SU-DHL-6 (cell line): Measurements from ENCODE around the gene CCNL2.

Experiments used
- EZH2phosphoT487 ChIP-seq: fragments of 200-600 bp; sonication (generic), shearing (Covaris generic); conservative IDR thresholded peaks from 2 replicates; pipeline ENCODE4 v1.6.1; 2018; ENCODE audit warnings: mild to moderate bottlenecking, antibody characterized with exemption, low read length, moderate library complexity, mixed read lengths
- TF ChIP-seq, protein P1 (sequence below): fragments of 200-600 bp; sonication (generic); IDR thresholded peaks from one replicate; pipeline ENCODE4 v1.5.1; 2017; ENCODE audit warnings: antibody characterized with exemption, mild to moderate bottlenecking, low read length, moderate library complexity; ENCODE audit not compliant: insufficient read depth, poor library complexity, severe bottlenecking

DNA sequence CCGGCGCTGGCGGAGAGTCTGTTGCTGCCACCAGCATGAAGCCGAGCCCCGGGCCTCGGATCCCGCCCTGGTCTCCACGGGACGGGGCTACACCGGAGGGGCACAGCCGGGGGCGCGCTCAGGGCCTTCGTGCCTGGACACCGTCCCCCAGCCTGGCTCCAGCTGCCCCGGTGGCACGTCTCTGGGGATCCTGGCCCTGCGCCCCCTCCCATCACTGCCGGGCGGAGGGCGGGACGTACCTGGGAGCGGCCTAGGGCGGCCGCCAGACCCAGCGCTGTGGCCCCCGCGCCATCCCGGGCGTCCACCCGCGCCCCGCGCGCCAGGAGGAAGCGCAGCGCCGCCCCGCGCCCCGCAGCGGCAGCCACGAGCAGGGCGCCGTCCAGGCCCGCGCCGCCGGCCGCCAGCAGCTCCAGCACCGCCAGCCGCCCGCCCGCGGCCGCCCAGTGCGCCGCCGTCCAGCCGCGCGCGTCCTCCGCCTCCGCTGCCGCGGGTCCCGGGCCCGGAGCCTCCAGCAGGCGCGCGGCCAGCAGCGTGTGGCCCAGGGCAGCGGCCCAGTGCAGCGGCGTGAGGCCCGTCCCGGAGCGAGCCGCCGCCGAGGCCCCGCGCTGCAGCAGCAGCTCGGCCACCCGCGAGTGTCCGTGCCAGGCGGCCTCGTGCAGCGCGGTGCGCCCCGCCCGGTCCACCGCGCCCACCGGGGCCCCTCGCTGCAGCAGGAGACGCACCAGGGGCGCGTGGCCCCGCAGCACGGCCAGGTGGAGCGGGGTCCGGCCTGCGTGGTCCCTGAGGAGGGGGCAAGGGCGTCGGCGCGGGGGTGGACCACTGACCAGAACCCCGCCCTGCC is 20.9 kb upstream of the CCNL2 start:
- TF ChIP-seq, protein P1, sequence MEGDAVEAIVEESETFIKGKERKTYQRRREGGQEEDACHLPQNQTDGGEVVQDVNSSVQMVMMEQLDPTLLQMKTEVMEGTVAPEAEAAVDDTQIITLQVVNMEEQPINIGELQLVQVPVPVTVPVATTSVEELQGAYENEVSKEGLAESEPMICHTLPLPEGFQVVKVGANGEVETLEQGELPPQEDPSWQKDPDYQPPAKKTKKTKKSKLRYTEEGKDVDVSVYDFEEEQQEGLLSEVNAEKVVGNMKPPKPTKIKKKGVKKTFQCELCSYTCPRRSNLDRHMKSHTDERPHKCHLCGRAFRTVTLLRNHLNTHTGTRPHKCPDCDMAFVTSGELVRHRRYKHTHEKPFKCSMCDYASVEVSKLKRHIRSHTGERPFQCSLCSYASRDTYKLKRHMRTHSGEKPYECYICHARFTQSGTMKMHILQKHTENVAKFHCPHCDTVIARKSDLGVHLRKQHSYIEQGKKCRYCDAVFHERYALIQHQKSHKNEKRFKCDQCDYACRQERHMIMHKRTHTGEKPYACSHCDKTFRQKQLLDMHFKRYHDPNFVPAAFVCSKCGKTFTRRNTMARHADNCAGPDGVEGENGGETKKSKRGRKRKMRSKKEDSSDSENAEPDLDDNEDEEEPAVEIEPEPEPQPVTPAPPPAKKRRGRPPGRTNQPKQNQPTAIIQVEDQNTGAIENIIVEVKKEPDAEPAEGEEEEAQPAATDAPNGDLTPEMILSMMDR, result no peak
- no peak for TF ChIP-seq EZH2phosphoT487
